CD4-positive, alpha-beta memory T cell (primary cell): ENCODE results near the gene SERPINE1. TPM values are rescaled to one million over a fixed set of nuclear protein-coding genes. Genes with fewer than 3 reads are reported as not detected.
"Not testable (repeated sequence)": the region's sequence is repeated elsewhere in the genome, so short reads cannot be mapped to it uniquely, and the experiment has no call there.

Experiments
- CTCF ChIA-PET: fragments of 350-600 bp; sonication (Branson Sonifier 250); formaldehyde crosslinking; loops from one replicate; lab custom pipeline; 2021; ENCODE audit warnings: inconsistent platforms; ENCODE audit not compliant: partially characterized antibody; lab: Charles Lee
- POLR2A ChIA-PET: fragments of 350-600 bp; sonication (Branson Sonifier 250); formaldehyde crosslinking; loops from one replicate; lab custom pipeline; 2021; ENCODE audit not compliant: partially characterized antibody; lab: Charles Lee
- DNase-seq, 5 donors: peaks; one replicate each; pipeline versions ENCODE4 v3.0.0 to v3.0.0-alpha.2; 2020 to 2022; ENCODE audit warnings: mixed read lengths in 1 of 5
- H3K27ac ChIP-seq: one replicate; pipeline ENCODE4 v1.7.0; 2013; ENCODE audit warnings: low read depth, low read length
- H3K27me3 ChIP-seq: 2 replicates; pipeline ENCODE4 v1.7.0; 2013; ENCODE audit warnings: mild to moderate bottlenecking, low read length, moderate library complexity; ENCODE audit not compliant: insufficient read depth
- H3K36me3 ChIP-seq: 2 replicates; pipeline ENCODE4 v1.7.0; 2013; ENCODE audit warnings: mild to moderate bottlenecking, low read length, moderate library complexity; ENCODE audit not compliant: insufficient read depth
- H3K4me1 ChIP-seq: 2 replicates; pipeline ENCODE4 v1.7.0; 2013; ENCODE audit warnings: mild to moderate bottlenecking, low read length, moderate library complexity; ENCODE audit not compliant: insufficient read depth
- H3K4me3 ChIP-seq, 2 donors: one replicate each; pipeline ENCODE4 v1.7.0; 2013; ENCODE audit warnings: low read length in 2 of 2, mild to moderate bottlenecking in 1 of 2
- H3K9me3 ChIP-seq, 2 donors: one replicate each; pipeline ENCODE4 v1.7.0; 2013; ENCODE audit warnings: low read length in 2 of 2, control low read depth in 1 of 2; ENCODE audit not compliant: control insufficient read depth in 1 of 2
- H3K27ac Mint-ChIP-seq, 7 donors: one replicate each; pipeline ENCODE4 v1.8.0; 2020 to 2021; ENCODE audit warnings: mixed read lengths in 7 of 7, mild to moderate bottlenecking in 6 of 7, inconsistent platforms in 3 of 7, moderate library complexity in 3 of 7
- H3K27me3 Mint-ChIP-seq, 2 donors: one replicate each; pipeline ENCODE4 v1.8.0; 2020 to 2021; ENCODE audit warnings: mixed read lengths in 2 of 2
- H3K36me3 Mint-ChIP-seq, 2 donors: one replicate each; pipeline ENCODE4 v1.8.0; 2020 to 2021; ENCODE audit warnings: mixed read lengths in 2 of 2, inconsistent platforms in 1 of 2, mild to moderate bottlenecking in 1 of 2
- H3K4me1 Mint-ChIP-seq, 4 donors: one replicate each; pipeline ENCODE4 v1.8.0; 2020 to 2021; ENCODE audit warnings: mixed read lengths in 4 of 4, mild to moderate bottlenecking in 1 of 4
- H3K4me3 Mint-ChIP-seq, 8 donors: one replicate each; pipeline ENCODE4 v1.8.0; 2020 to 2021; ENCODE audit warnings: mixed read lengths in 8 of 8, mild to moderate bottlenecking in 7 of 8, moderate library complexity in 6 of 8, inconsistent platforms in 3 of 8
- H3K9me3 Mint-ChIP-seq, 8 donors: one replicate each; pipeline ENCODE4 v1.8.0; 2020 to 2021; ENCODE audit warnings: mixed read lengths in 8 of 8, mild to moderate bottlenecking in 5 of 8, inconsistent platforms in 3 of 8, moderate library complexity in 1 of 8
- intact Hi-C: fragments of 100-400 bp; cut with micrococcal nuclease; formaldehyde crosslinking; loops from one replicate; pipeline ENCODE4 v1.15.1; 2023
- polyA plus RNA-seq, 2 donors: library from polyadenylated mRNA; unstranded; fragments of 300-500 nt; fragmentation: Illumina TruSeq; gene quantifications; one replicate each; pipeline ENCODE4 v1.2.3, GENCODE V29; 2021
- total RNA-seq, 2 experiments: library from RNA; stranded (reverse); gene quantifications; one replicate each; pipeline ENCODE4 v1.2.3, GENCODE V29; 2021

The SERPINE1 gene
- total and polyA plus RNA-seq, 4 experiments from 2014 or later: 0.11 to 0.20 TPM; not detected in 2

DNA sequence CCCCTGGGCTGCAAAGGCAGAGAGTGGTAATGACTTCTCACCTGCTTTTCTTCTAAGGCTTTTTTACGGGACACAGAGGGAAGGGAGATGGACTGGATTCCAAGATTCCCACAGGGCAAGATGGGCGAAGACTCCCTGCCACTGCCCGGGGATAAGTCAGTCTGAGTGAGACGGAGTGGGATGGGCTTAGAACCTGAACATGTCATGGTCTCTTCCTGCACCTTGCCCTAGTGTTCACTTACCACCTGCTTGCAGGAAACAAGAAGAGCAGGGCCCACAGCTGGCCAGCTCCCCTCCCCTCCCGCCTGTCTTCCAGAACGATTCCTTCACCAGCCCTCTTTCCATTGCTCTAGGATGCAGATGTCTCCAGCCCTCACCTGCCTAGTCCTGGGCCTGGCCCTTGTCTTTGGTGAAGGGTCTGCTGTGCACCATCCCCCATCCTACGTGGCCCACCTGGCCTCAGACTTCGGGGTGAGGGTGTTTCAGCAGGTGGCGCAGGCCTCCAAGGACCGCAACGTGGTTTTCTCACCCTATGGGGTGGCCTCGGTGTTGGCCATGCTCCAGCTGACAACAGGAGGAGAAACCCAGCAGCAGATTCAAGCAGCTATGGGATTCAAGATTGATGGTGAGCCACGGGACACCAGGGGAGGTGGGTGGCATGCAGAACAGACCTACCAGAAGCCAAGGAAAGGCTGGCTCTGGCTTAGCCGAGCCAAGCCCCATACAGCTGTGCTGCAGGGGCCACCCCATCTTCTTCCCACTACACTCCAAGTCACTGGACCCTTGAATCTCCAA lies 1.3 kb downstream of the SERPINE1 start:
- no peak overlapping the region for H3K27ac ChIP-seq
- Mint-ChIP-seq H3K4me3 (no peak overlapping the region), H3K27ac (no peak overlapping the region), H3K36me3 (no peaks in the 10 kb centered on the region), H3K27me3 (peaks cover 27 to 38% of the 10 kb centered on the region in 2 donors), H3K4me1 (peaks cover 12 to 34% (median 24%) of the 10 kb centered on the region in 4 donors), H3K9me3 (peaks cover 0 to 2% (median 0%) of the 10 kb centered on the region in 8 donors)
- POLR2A ChIA-PET: no interaction called here
- H3K4me1 ChIP-seq: peaks cover 22% of the 10 kb centered on the region
- H3K27me3 ChIP-seq: peaks cover 4% of the 10 kb centered on the region
- H3K4me3 ChIP-seq: no peak overlapping the region
- CTCF ChIA-PET: interaction anchor here (0.6 to 9.1 kb wide), 3 partner anchors 9 to 34 kb away, joined by 3 to 69 read pairs (median 10); no protein-coding TSS in a partner anchor
- no peaks in the 10 kb centered on the region for H3K36me3 ChIP-seq
- DNase-seq: no peak
- no peaks in the 10 kb centered on the region for H3K9me3 ChIP-seq
- intact Hi-C loops: no loop called here

DNA sequence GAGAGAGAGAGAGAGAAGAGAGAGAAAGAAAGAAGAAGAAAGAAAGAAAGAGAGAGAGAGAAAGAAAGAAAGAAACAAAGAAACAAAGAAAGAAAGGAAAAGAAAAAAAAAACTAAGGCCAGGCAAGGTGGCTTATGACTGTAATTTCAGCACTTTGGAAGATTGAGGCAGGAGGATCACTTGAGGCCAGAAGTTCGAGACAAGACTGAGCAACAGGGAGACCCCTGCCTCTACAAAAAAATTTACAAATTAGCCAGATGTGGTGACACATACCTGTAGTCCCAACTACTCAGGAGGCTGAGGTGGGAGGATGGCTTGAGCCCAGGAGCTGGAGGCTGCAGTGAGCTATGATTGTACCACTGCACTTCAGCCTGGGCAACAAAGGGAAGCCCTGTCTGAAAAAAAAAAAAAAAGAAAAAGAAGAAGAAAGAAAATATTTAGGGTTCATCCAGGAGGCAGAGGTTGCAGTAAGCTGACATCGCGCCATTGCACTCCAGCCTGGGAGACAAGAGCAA lies 2.8 kb downstream of the SERPINE1 start:
- intact Hi-C loops: no loop called here
- H3K4me3 Mint-ChIP-seq: no peak overlapping the region
- ChIA-PET CTCF (interaction anchor here (9.1 kb wide), 1 partner anchor 13 kb away, joined by 69 read pairs; no protein-coding TSS in a partner anchor), POLR2A (no interaction called here)
- no peak overlapping the region for H3K4me3 ChIP-seq
- H3K27me3 ChIP-seq: no peaks in the 10 kb centered on the region
- H3K27ac ChIP-seq: no peak overlapping the region
- DNase-seq: no peak
- H3K4me1 ChIP-seq: peaks cover 19% of the 10 kb centered on the region
- peaks cover 30 to 35% of the 10 kb centered on the region in 2 donors for H3K27me3 Mint-ChIP-seq
- H3K9me3 Mint-ChIP-seq: peaks cover 0 to 4% (median 0%) of the 10 kb centered on the region in 8 donors
- H3K9me3 ChIP-seq: no peaks in the 10 kb centered on the region
- peaks cover 12 to 31% (median 21%) of the 10 kb centered on the region in 4 donors for H3K4me1 Mint-ChIP-seq
- H3K36me3 ChIP-seq: no peaks in the 10 kb centered on the region
- no peaks in the 10 kb centered on the region for H3K36me3 Mint-ChIP-seq
- H3K27ac Mint-ChIP-seq: no peak overlapping the region

DNA sequence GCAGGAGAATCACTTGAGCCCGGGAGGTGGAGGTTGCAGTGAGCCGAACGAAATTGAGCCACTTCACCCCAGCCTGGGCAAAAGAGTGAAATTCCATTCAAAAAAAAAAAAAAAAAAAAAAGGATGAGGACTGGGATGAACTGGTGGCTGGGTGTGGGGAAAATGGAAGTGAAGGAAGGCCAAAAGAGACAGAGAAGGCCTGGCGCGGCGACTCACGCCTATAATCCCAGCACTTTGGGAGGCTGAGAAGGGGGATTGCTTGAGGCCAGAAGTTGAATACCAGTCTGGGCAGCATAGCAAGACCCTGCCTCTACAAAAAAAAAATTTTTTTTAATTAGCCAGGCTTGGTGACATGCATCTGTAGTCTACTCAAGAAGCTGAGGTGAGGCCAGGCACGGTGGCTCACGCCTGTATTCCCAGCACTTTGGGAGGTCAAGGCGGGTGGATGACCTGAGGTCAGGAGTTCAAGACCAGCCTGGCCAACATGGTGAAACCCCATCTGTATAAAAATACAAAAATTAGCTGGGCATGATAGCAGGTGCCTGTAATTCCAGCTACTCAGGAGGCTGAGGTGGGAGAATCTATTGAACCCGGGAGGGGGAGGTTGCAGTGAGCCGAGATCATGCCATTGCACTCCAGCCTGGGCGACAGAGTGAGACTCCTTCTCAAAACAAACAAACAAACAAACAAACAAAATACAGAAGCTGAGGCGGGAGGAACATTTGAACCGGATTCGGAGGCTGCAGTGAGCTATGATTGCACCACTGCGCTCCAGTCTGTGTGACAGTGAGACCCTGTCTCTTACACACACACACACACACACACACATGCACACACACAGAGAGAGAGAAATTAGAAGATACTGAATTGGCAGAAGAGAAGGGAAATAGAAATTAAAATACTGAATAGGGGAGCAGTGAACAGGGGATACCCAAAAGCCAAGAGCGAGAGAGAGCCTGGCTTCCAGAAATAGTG lies 6.0 kb downstream of the SERPINE1 start:
- H3K27ac Mint-ChIP-seq, H3K4me1 Mint-ChIP-seq, H3K27me3 ChIP-seq, DNase-seq, H3K27ac ChIP-seq, POLR2A ChIA-PET, H3K36me3 ChIP-seq, intact Hi-C loops, H3K4me1 ChIP-seq, H3K4me3 ChIP-seq, H3K9me3 ChIP-seq, H3K9me3 Mint-ChIP-seq, H3K36me3 Mint-ChIP-seq, H3K4me3 Mint-ChIP-seq: not testable (repeated sequence)
- CTCF ChIA-PET: interaction anchor here (2.0 kb wide), 1 partner anchor 11 kb away, joined by 15 read pairs; no protein-coding TSS in a partner anchor
- H3K27me3 Mint-ChIP-seq: peaks cover 17 to 19% of the 10 kb centered on the region in 2 donors

- Mint-ChIP-seq H3K27me3 (peaks cover 16 to 19% of the 10 kb centered on the region in 2 donors), H3K9me3 (peaks cover 0 to 4% (median 0%) of the 10 kb centered on the region in 8 donors), H3K4me3 (no peak overlapping the region), H3K4me1 (peaks cover 3 to 17% (median 8%) of the 10 kb centered on the region in 4 donors), H3K27ac (peak overlapping the region in 1 of 7 donors; percentile 30), H3K36me3 (no peaks in the 10 kb centered on the region)
- no peak for DNase-seq
- ChIA-PET POLR2A (no interaction called here), CTCF (interaction anchor here (0.7 to 2.0 kb wide), 7 partner anchors 8 to 111 kb away, joined by 3 to 15 read pairs (median 3); partner anchors contain the start of gene FIS1)
- no peaks in the 10 kb centered on the region for H3K27me3 ChIP-seq
- H3K4me3 ChIP-seq: no peak overlapping the region
- intact Hi-C loops: no loop called here
- H3K4me1 ChIP-seq: peaks cover 8% of the 10 kb centered on the region
- no peaks in the 10 kb centered on the region for H3K36me3 ChIP-seq
- H3K27ac ChIP-seq: no peak overlapping the region
- H3K9me3 ChIP-seq: no peaks in the 10 kb centered on the region
These were observed 6.9 kb downstream of the SERPINE1 start for GRCh38 chr7:101133621-101134398.

- Histone ChIP-seq H3K36me3 (no peaks in the 10 kb centered on the region), H3K4me3 (no peak overlapping the region), H3K9me3 (no peaks in the 10 kb centered on the region), H3K27me3 (no peaks in the 10 kb centered on the region), H3K4me1 (peaks cover 8% of the 10 kb centered on the region), H3K27ac (no peak overlapping the region)
- peaks cover 3 to 17% (median 8%) of the 10 kb centered on the region in 4 donors for H3K4me1 Mint-ChIP-seq
- no peak for DNase-seq
- intact Hi-C loops: no loop called here
- H3K36me3 Mint-ChIP-seq: no peaks in the 10 kb centered on the region
- peaks cover 16 to 19% of the 10 kb centered on the region in 2 donors for H3K27me3 Mint-ChIP-seq
- ChIA-PET POLR2A (no interaction called here), CTCF (interaction anchor here (0.7 to 2.0 kb wide), 7 partner anchors 8 to 110 kb away, joined by 3 to 15 read pairs (median 3); partner anchors contain the start of gene FIS1)
- no peak overlapping the region for H3K27ac Mint-ChIP-seq
- H3K4me3 Mint-ChIP-seq: no peak overlapping the region
- H3K9me3 Mint-ChIP-seq: peaks cover 0 to 4% (median 0%) of the 10 kb centered on the region in 8 donors
These were observed 7.6 kb downstream of the SERPINE1 start for GRCh38 chr7:101134399-101134980.

DNA sequence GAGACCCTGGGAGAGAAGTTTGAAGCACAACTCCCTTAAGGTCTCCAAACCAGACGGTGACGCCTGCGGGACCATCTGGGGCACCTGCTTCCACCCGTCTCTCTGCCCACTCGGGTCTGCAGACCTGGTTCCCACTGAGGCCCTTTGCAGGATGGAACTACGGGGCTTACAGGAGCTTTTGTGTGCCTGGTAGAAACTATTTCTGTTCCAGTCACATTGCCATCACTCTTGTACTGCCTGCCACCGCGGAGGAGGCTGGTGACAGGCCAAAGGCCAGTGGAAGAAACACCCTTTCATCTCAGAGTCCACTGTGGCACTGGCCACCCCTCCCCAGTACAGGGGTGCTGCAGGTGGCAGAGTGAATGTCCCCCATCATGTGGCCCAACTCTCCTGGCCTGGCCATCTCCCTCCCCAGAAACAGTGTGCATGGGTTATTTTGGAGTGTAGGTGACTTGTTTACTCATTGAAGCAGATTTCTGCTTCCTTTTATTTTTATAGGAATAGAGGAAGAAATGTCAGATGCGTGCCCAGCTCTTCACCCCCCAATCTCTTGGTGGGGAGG lies 10.8 kb downstream of the SERPINE1 start:
- Mint-ChIP-seq H3K27ac (peak overlapping the region in 4 of 7 donors; percentile 6 to 53 (median 36)), H3K9me3 (peaks cover 0 to 4% (median 0%) of the 10 kb centered on the region in 8 donors), H3K36me3 (no peaks in the 10 kb centered on the region), H3K4me3 (peak overlapping the region in 3 of 8 donors; percentile 26 to 64 (median 43)), H3K4me1 (peaks cover 3 to 22% (median 8%) of the 10 kb centered on the region in 4 donors), H3K27me3 (peaks cover 13 to 16% of the 10 kb centered on the region in 2 donors)
- H3K4me3 ChIP-seq: no peak overlapping the region
- no peak overlapping the region for H3K27ac ChIP-seq
- DNase-seq: no peak
- no peaks in the 10 kb centered on the region for H3K36me3 ChIP-seq
- ChIA-PET POLR2A (no interaction called here), CTCF (interaction anchor here (1.2 to 10.0 kb wide), 4 partner anchors 11 to 153 kb away, joined by 3 to 195 read pairs (median 6); partner anchors contain the start of gene SERPINE1)
- intact Hi-C loops: no loop called here
- H3K27me3 ChIP-seq: no peaks in the 10 kb centered on the region
- H3K4me1 ChIP-seq: peaks cover 8% of the 10 kb centered on the region
- no peaks in the 10 kb centered on the region for H3K9me3 ChIP-seq
